AG04450 (cell line): Measurements from ENCODE around the gene NEDD4L. TPM values are rescaled to one million over a fixed set of nuclear protein-coding genes. Genes with fewer than 3 reads are reported as not detected.
"Not testable (repeated sequence)": the region's sequence is repeated elsewhere in the genome, so short reads cannot be mapped to it uniquely, and the experiment has no call there.

Experiments used
- CTCF ChIA-PET: fragments of 300-600, 350-600 bp; formaldehyde crosslinking; extraction: SDS; loops from one replicate; lab custom pipeline; 2022; ENCODE audit warnings: antibody characterized with exemption, inconsistent platforms; lab: Charles Lee
- POLR2A ChIA-PET: fragments of 350-600 bp; formaldehyde crosslinking; extraction: SDS; loops from one replicate; lab custom pipeline; 2021; ENCODE audit warnings: antibody characterized with exemption, inconsistent platforms; lab: Yijun Ruan, JAX
- DNase-seq: peaks from one replicate; pipeline ENCODE4 v3.0.0-alpha.2; 2011; ENCODE audit warnings: low read depth, low spot score
- H3K27ac ChIP-seq: one replicate; pipeline ENCODE4 v1.5.1; 2012; ENCODE audit warnings: low read depth, low read length, control low read depth
- H3K27me3 ChIP-seq: one replicate; pipeline ENCODE4 v1.6.0; 2012; ENCODE audit warnings: low read length; ENCODE audit not compliant: control insufficient read depth, insufficient read depth
- H3K4me3 ChIP-seq: 2 replicates; pipeline ENCODE4 v1.5.1; 2011; ENCODE audit warnings: mild to moderate bottlenecking, low read depth, low read length, control low read depth
- H3K9me3 ChIP-seq: 2 replicates; pipeline ENCODE4 v1.5.1; 2012; ENCODE audit warnings: low read length; ENCODE audit not compliant: control insufficient read depth, insufficient read depth
- CTCF ChIP-seq: IDR thresholded peaks from 2 replicates; pipeline ENCODE4 v1.5.1; 2011; ENCODE audit warnings: low read depth, low read length, control low read depth, inconsistent platforms
- polyA plus RNA-seq: library from polyadenylated mRNA; depleted of rRNA; stranded (reverse); fragments of >200 nt; gene quantifications from 2 replicates; pipeline ENCODE4 v1.2.3, GENCODE V29; 2011

NEDD4L gene
- polyA plus RNA-seq, 1 experiment, result 15.0 TPM

GRCh38 chr18:58429442-58429841 is 385.4 kb downstream of the NEDD4L start:
- CTCF ChIA-PET, result interaction anchor here (0.6 to 1.7 kb wide), 2 partner anchors 335 to 1011 kb away, joined by 4 read pairs; no protein-coding TSS in a partner anchor
- POLR2A ChIA-PET, result no interaction called here
- Histone ChIP-seq H3K4me3 (no peak overlapping the region), H3K9me3 (no peaks in the 10 kb centered on the region), H3K27me3 (peaks cover 5% of the 10 kb centered on the region), H3K27ac (no peak overlapping the region)
- DNase-seq, result no peak
- no peak for TF ChIP-seq CTCF

- Histone ChIP-seq H3K27me3 (peaks cover 5% of the 10 kb centered on the region), H3K9me3 (no peaks in the 10 kb centered on the region; the same call in 1 of the 2 replicates), H3K27ac (no peak overlapping the region), H3K4me3 (no peak overlapping the region)
- ChIA-PET CTCF (no interaction called here), POLR2A (no interaction called here)
- no peak for TF ChIP-seq CTCF
- no peak for DNase-seq
Measured at GRCh38 chr18:58431215-58431614, 387.2 kb downstream of the NEDD4L start.

- H3K27ac ChIP-seq, result no peak overlapping the region
- CTCF ChIA-PET, result no interaction called here
- no peak for DNase-seq
- no peaks in the 10 kb centered on the region; the same call in 1 of the 2 replicates for H3K9me3 ChIP-seq
- H3K27me3 ChIP-seq, result peaks cover 8% of the 10 kb centered on the region
- no peak for TF ChIP-seq CTCF
- H3K4me3 ChIP-seq, result no peak overlapping the region
- POLR2A ChIA-PET, result no interaction called here
Measured at GRCh38 chr18:58432050-58432727, 388.2 kb downstream of the NEDD4L start.

- CTCF ChIA-PET, result interaction anchor here (0.6 kb wide), 1 partner anchor 8 kb away, joined by 3 read pairs; no protein-coding TSS in a partner anchor
- H3K27ac ChIP-seq, DNase-seq, H3K27me3 ChIP-seq, H3K4me3 ChIP-seq, H3K9me3 ChIP-seq, POLR2A ChIA-PET: not testable (repeated sequence)
Measured at GRCh38 chr18:58435221-58436005, 391.4 kb downstream of the NEDD4L start.

GRCh38 chr18:58438161-58438957 is 394.3 kb downstream of the NEDD4L start:
- no peak for DNase-seq
- no peak for TF ChIP-seq CTCF
- Histone ChIP-seq H3K9me3 (no peaks in the 10 kb centered on the region; the same call in 1 of the 2 replicates), H3K4me3 (peak overlapping the region; percentile 40), H3K27me3 (peaks cover 3% of the 10 kb centered on the region), H3K27ac (no peak overlapping the region)
- ChIA-PET POLR2A (interaction anchor here (0.6 kb wide), 1 partner anchor 17 kb away, joined by 8 read pairs; no protein-coding TSS in a partner anchor), CTCF (interaction anchor here (0.6 kb wide), 1 partner anchor 257 kb away, joined by 3 read pairs; no protein-coding TSS in a partner anchor)
